Loucy (cell line): Measurements from ENCODE around the gene LAMTOR5.

Source experiments
- H2AFZ ChIP-seq: fragments of 200-600 bp; sonication (generic); 2 replicates; pipeline ENCODE4 v1.6.0; 2016; ENCODE audit warnings: antibody characterized with exemption, mild to moderate bottlenecking, low read length, moderate library complexity
- H3F3A ChIP-seq: fragments of 200-600 bp; 2 replicates; pipeline ENCODE4 v1.6.0; 2016; ENCODE audit warnings: antibody characterized with exemption, low read depth, mild to moderate bottlenecking
- H3K27me3 ChIP-seq: fragments of 200-600 bp; sonication (generic); 2 replicates; pipeline ENCODE4 v1.6.1; 2014; ENCODE audit warnings: low read length, mild to moderate bottlenecking; ENCODE audit not compliant: insufficient read depth, poor library complexity, severe bottlenecking
- H3K36me3 ChIP-seq: fragments of 200-600 bp; sonication (generic); 2 replicates; pipeline ENCODE4 v1.6.1; 2016; ENCODE audit warnings: low read length; ENCODE audit not compliant: insufficient read depth
- H3K4me1 ChIP-seq: fragments of 200-600 bp; sonication (generic); 2 replicates; pipeline ENCODE4 v1.5.1; 2014; ENCODE audit warnings: low read length, mild to moderate bottlenecking; ENCODE audit not compliant: insufficient read depth, poor library complexity, severe bottlenecking
- H3K4me2 ChIP-seq: fragments of 200-600 bp; sonication (generic); 2 replicates; pipeline ENCODE4 v1.6.0; 2014; ENCODE audit warnings: antibody characterized with exemption, low read length, low read depth, mild to moderate bottlenecking; ENCODE audit not compliant: poor library complexity, severe bottlenecking
- H3K4me3 ChIP-seq: fragments of 200-600 bp; sonication (generic); 2 replicates; pipeline ENCODE4 v1.5.1; 2014; ENCODE audit warnings: low read length, mild to moderate bottlenecking, mixed read lengths; ENCODE audit not compliant: poor library complexity, severe bottlenecking
- H3K79me2 ChIP-seq: fragments of 200-600 bp; sonication (generic); 2 replicates; pipeline ENCODE4 v1.6.1; 2014; ENCODE audit warnings: low read length; ENCODE audit not compliant: insufficient read depth
- H3K9ac ChIP-seq: fragments of 200-600 bp; sonication (generic); 2 replicates; pipeline ENCODE4 v1.6.0; 2014; ENCODE audit warnings: mild to moderate bottlenecking, low read depth, low read length, moderate library complexity; ENCODE audit not compliant: poor library complexity, severe bottlenecking
- H3K9me2 ChIP-seq: fragments of 200-600 bp; sonication (generic); replicated peaks from 2 replicates; pipeline ENCODE4 v1.6.1; 2016; ENCODE audit warnings: low read depth, low read length, mixed read lengths
- H3K9me3 ChIP-seq: fragments of 200-600 bp; sonication (generic); 2 replicates; pipeline ENCODE4 v1.6.1; 2014; ENCODE audit warnings: mild to moderate bottlenecking, antibody characterized with exemption, low read length, low read depth; ENCODE audit not compliant: insufficient read depth
- H4K20me1 ChIP-seq: fragments of 200-600 bp; sonication (generic); 2 replicates; pipeline ENCODE4 v1.6.0; 2014; ENCODE audit warnings: antibody characterized with exemption, low read length, mild to moderate bottlenecking; ENCODE audit not compliant: insufficient read depth, poor library complexity, severe bottlenecking
- CTCF ChIP-seq: fragments of 200-600 bp; sonication (generic); conservative IDR thresholded peaks from 2 replicates; pipeline ENCODE4 v1.5.1; 2014; ENCODE audit warnings: mild to moderate bottlenecking, antibody characterized with exemption, low read length
- EZH2phosphoT487 ChIP-seq: fragments of 200-600 bp; IDR thresholded peaks from 2 replicates; pipeline ENCODE4 v1.6.1; 2018; ENCODE audit warnings: antibody characterized with exemption, mild to moderate bottlenecking, moderate library complexity, borderline replicate concordance

Gene LAMTOR5

GRCh38 chr1:110393691-110394492 is 13.6 kb downstream of the LAMTOR5 start:
- Histone ChIP-seq H3F3A (no peaks in the 10 kb centered on the region), H3K4me3 (no peak overlapping the region), H3K9me3 (no peaks in the 10 kb centered on the region), H3K4me2 (no peak overlapping the region), H2AFZ (no peak overlapping the region), H4K20me1 (no peaks in the 10 kb centered on the region), H3K4me1 (no peaks in the 10 kb centered on the region), H3K9me2 (no peaks in the 10 kb centered on the region), H3K79me2 (no peaks in the 10 kb centered on the region), H3K36me3 (no peaks in the 10 kb centered on the region), H3K27me3 (no peaks in the 10 kb centered on the region), H3K9ac (no peak overlapping the region)
- TF ChIP-seq EZH2phosphoT487 (no peak), CTCF (no peak)

GRCh38 chr1:110393286-110393685 is 14.2 kb downstream of the LAMTOR5 start:
- Histone ChIP-seq H3K4me2 (no peak overlapping the region), H3K4me1 (no peaks in the 10 kb centered on the region), H3K27me3 (no peaks in the 10 kb centered on the region)

GRCh38 chr1:110390692-110391245 is 16.7 kb downstream of the LAMTOR5 start, which contains the start of gene SLC16A4:
Gene SLC16A4, minus strand, starts transcription at chr1:110391026. Its CDS starts 1,703 bp downstream, at chr1:110389323.
- Histone ChIP-seq H3K4me1 (no peaks in the 10 kb centered on the region), H3K9ac (no peak within 1 kb of the TSS)
- TF ChIP-seq CTCF (no peak), EZH2phosphoT487 (no peak)

More at GRCh38 chr1:110393286-110393685, 14.2 kb downstream of the LAMTOR5 start:
- no peaks in the 10 kb centered on the region for H3K79me2 ChIP-seq
- H3K9ac ChIP-seq: no peak overlapping the region
- H2AFZ ChIP-seq: no peak overlapping the region
- H3K9me3 ChIP-seq: no peaks in the 10 kb centered on the region
- no peaks in the 10 kb centered on the region for H3F3A ChIP-seq
- no peak overlapping the region for H3K4me3 ChIP-seq
- no peak for TF ChIP-seq EZH2phosphoT487
- TF ChIP-seq CTCF: no peak
- no peaks in the 10 kb centered on the region for H3K36me3 ChIP-seq
- no peaks in the 10 kb centered on the region for H3K9me2 ChIP-seq
- no peaks in the 10 kb centered on the region for H4K20me1 ChIP-seq

More at GRCh38 chr1:110390692-110391245, 16.7 kb downstream of the LAMTOR5 start, which contains the start of gene SLC16A4:
- Histone ChIP-seq H3K79me2 (no peaks in the 10 kb centered on the region), H3K4me3 (no peak within 1 kb of the TSS), H3K36me3 (no peaks in the 10 kb centered on the region), H4K20me1 (no peaks in the 10 kb centered on the region), H3F3A (no peaks in the 10 kb centered on the region), H3K9me3 (no peaks in the 10 kb centered on the region), H3K4me2 (no peak within 1 kb of the TSS), H3K9me2 (no peaks in the 10 kb centered on the region), H3K27me3 (no peaks in the 10 kb centered on the region), H2AFZ (no peak within 1 kb of the TSS)
